Esophagus muscularis mucosa (tissue), 3 donors: ENCODE data around the gene ANKRD44.

ENCODE experiments used
- CTCF ChIP-seq, 3 experiments: fragments of 200-600 bp in 2 of 3; fragments of 450-650 bp in 1 of 3; sonication (generic) in 2 of 3; IDR thresholded peaks; one replicate each; pipeline ENCODE4 v1.5.1; 2017 to 2019; ENCODE audit warnings: antibody characterized with exemption in 3 of 3, mild to moderate bottlenecking in 2 of 3, moderate library complexity in 1 of 3
- POLR2A ChIP-seq: fragments of 450-650 bp; IDR thresholded peaks from one replicate; pipeline ENCODE4 v1.6.1; 2017; ENCODE audit warnings: antibody characterized with exemption, moderate library complexity, mild to moderate bottlenecking, low read depth
- POLR2AphosphoS5 ChIP-seq, 2 donors: sonication (generic); formaldehyde crosslinking; IDR thresholded peaks; one replicate each; pipeline ENCODE4 v1.6.1; 2017; ENCODE audit warnings: antibody characterized with exemption in 2 of 2

DNA sequence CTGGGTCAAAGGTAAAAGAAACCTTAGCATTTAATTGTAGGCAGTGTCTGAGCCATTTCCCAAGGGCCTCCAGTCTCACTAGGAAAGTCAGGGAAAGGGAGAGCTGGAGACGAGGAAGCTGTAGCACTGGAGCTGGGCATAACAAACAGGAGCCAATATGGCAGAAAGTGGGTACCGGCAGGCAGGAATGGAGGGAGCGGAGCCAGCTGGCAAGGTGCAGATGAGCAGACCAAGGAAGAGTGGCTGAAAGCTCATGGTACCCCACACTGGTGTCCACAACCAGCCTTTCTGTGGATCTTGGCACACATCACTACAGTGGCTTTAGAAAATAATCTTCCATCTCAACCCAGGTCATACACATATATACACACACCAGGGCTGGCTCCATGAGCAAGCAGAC lies 40.0 kb downstream of the ANKRD44 start:
- TF ChIP-seq CTCF (IDR thresholded peaks at IDR 0.05) (no peak), POLR2AphosphoS5 (IDR thresholded peaks at IDR 0.05) (no peak), POLR2A (no peak)
